Measurements from ENCODE around the gene C16orf74. TPM values are rescaled to one million over a fixed set of nuclear protein-coding genes. Genes with fewer than 3 reads are reported as not detected.
A peak's percentile ranks its signal among the peaks of the same experiment; 100 is the strongest.

Gene C16orf74
- total RNA-seq, 2 experiments from 2014 or later, result 2.1 to 2.9 TPM

- Mint-ChIP-seq H3K4me3 (peak within 1 kb of the TSS; percentile 91), H3K27me3 (peaks cover 6% of the 10 kb centered on the region), H3K9me3 (no peaks in the 10 kb centered on the region), H3K36me3 (ENCODE audit: low read depth) (no peaks in the 10 kb centered on the region), H3K27ac (peak within 1 kb of the TSS; percentile 61), H3K4me1 (ENCODE audit: low read depth) (no peaks in the 10 kb centered on the region)
- DNase-seq (peak; percentile 80 to 95 (median 88)), ATAC-seq (ENCODE audit: poor library complexity) (peak; percentile 99)
- H3K27ac ChIP-seq (ENCODE audit: low read depth in 1 of 2, low read length in 2 of 2), result no peak within 1 kb of the TSS
- peaks cover 0 to 9% of the 10 kb centered on the region in 2 experiments for H3K9me3 ChIP-seq (ENCODE audit: control insufficient read depth in 1 of 2, insufficient read depth in 1 of 2, low read length in 2 of 2)
- ChIA-PET POLR2A (no interaction called here), CTCF (interaction anchor here (1.7 kb wide), 1 partner anchor 73 kb away, joined by 6 read pairs; no protein-coding TSS in a partner anchor)
- intact Hi-C loops (cut with DNase I, micrococcal nuclease), result loop anchor here in 1 of 2 experiments (1.0 to 5.0 kb wide), 3 partner anchors 30 to 864 kb away; no protein-coding TSS in a partner anchor
- peaks cover 0 to 2% of the 10 kb centered on the region in 2 experiments for H3K27me3 ChIP-seq (ENCODE audit: control insufficient read depth in 1 of 2, insufficient read depth in 2 of 2, low read length in 2 of 2)
- peaks cover 26% of the 10 kb centered on the region for H3K4me1 ChIP-seq (ENCODE audit: insufficient read depth, low read length)
- H3K36me3 ChIP-seq (ENCODE audit: insufficient read depth, low read length), result no peaks in the 10 kb centered on the region
- TF ChIP-seq CTCF (IDR thresholded peaks at IDR 0.05), result no peak
- H3K4me3 ChIP-seq (ENCODE audit: low read length), result peak within 1 kb of the TSS; percentile 57
Measured at GRCh38 chr16:85688586-85689284, 62.2 kb downstream of the C16orf74 start, which contains the start of gene GINS2. GINS2 (minus strand) TSS chr16:85688954; CDS start chr16:85688898, 56 bp downstream.

GRCh38 chr16:85687651-85688471, 63.0 kb downstream of the C16orf74 start:
- H3K27ac Mint-ChIP-seq, result peak overlapping the region; percentile 61
- H3K36me3 Mint-ChIP-seq (ENCODE audit: low read depth), result no peaks in the 10 kb centered on the region
- CTCF ChIA-PET, result no interaction called here
- no peak for TF ChIP-seq CTCF (IDR thresholded peaks at IDR 0.05)
- no peaks in the 10 kb centered on the region for H3K9me3 Mint-ChIP-seq
- Histone ChIP-seq H3K27me3 (ENCODE audit: control insufficient read depth in 1 of 2, insufficient read depth in 2 of 2, low read length in 2 of 2) (no peaks in the 10 kb centered on the region), H3K36me3 (ENCODE audit: insufficient read depth, low read length) (no peaks in the 10 kb centered on the region), H3K9me3 (ENCODE audit: control insufficient read depth in 1 of 2, insufficient read depth in 1 of 2, low read length in 2 of 2) (peaks cover 0 to 9% of the 10 kb centered on the region in 2 experiments), H3K4me3 (ENCODE audit: low read length) (peak overlapping the region; percentile 57), H3K27ac (ENCODE audit: low read depth in 1 of 2, low read length in 2 of 2) (no peak overlapping the region), H3K4me1 (ENCODE audit: insufficient read depth, low read length) (peaks cover 26% of the 10 kb centered on the region)
- ATAC-seq (ENCODE audit: poor library complexity) (no peak), DNase-seq (no peak)
- intact Hi-C loops (cut with DNase I, micrococcal nuclease), result loop anchor here in 1 of 2 experiments (1.0 to 5.0 kb wide), 3 partner anchors 30 to 864 kb away; no protein-coding TSS in a partner anchor
- no peaks in the 10 kb centered on the region for H3K4me1 Mint-ChIP-seq (ENCODE audit: low read depth)
- POLR2A ChIA-PET, result no interaction called here
- H3K4me3 Mint-ChIP-seq, result peak overlapping the region; percentile 91
- no peaks in the 10 kb centered on the region for H3K27me3 Mint-ChIP-seq

- Mint-ChIP-seq H3K9me3 (no peaks in the 10 kb centered on the region), H3K4me3 (peak overlapping the region; percentile 91), H3K4me1 (ENCODE audit: low read depth) (no peaks in the 10 kb centered on the region), H3K27ac (no peak overlapping the region), H3K27me3 (no peaks in the 10 kb centered on the region), H3K36me3 (ENCODE audit: low read depth) (no peaks in the 10 kb centered on the region)
- no peak for TF ChIP-seq CTCF (IDR thresholded peaks at IDR 0.05)
- Histone ChIP-seq H3K27me3 (ENCODE audit: control insufficient read depth in 1 of 2, insufficient read depth in 2 of 2, low read length in 2 of 2) (no peaks in the 10 kb centered on the region), H3K36me3 (ENCODE audit: insufficient read depth, low read length) (no peaks in the 10 kb centered on the region), H3K4me1 (ENCODE audit: insufficient read depth, low read length) (peaks cover 26% of the 10 kb centered on the region), H3K4me3 (ENCODE audit: low read length) (no peak overlapping the region), H3K27ac (ENCODE audit: low read depth in 1 of 2, low read length in 2 of 2) (no peak overlapping the region), H3K9me3 (ENCODE audit: control insufficient read depth in 1 of 2, insufficient read depth in 1 of 2, low read length in 2 of 2) (peaks cover 0 to 9% of the 10 kb centered on the region in 2 experiments)
- POLR2A ChIA-PET, result no interaction called here
- ATAC-seq (ENCODE audit: poor library complexity) (no peak), DNase-seq (peak in 3 of 14 experiments; percentile 26 to 60 (median 28))
- intact Hi-C loops (cut with DNase I, micrococcal nuclease), result loop anchor here in 1 of 2 experiments (5.0 kb wide), 2 partner anchors 115 to 865 kb away; no protein-coding TSS in a partner anchor
- CTCF ChIA-PET, result no interaction called here
Measured at GRCh38 chr16:85686912-85687591, 63.8 kb downstream of the C16orf74 start.
